Astrocyte (in vitro differentiated cells and primary cell): ENCODE results near the gene ZC3H12A. TPM values are rescaled to one million over a fixed set of nuclear protein-coding genes. Genes with fewer than 3 reads are reported as not detected.

ENCODE experiments used
- DNase-seq: peaks from one replicate; pipeline ENCODE4 v3.0.0-alpha.2; 2010; ENCODE audit warnings: low read depth
- FAIRE-seq: peaks from 2 replicates; lab custom pipeline; 2011; peaks lifted over from hg19 to GRCh38; lab: Jason Lieb, UNC
- H2AFZ ChIP-seq: 2 replicates; pipeline ENCODE4 v1.6.0; 2012; ENCODE audit warnings: low read depth, low read length, inconsistent platforms
- H3K27ac ChIP-seq: 2 replicates; pipeline ENCODE4 v1.5.1; 2011; ENCODE audit warnings: low read depth, low read length, inconsistent platforms
- H3K27me3 ChIP-seq: 2 replicates; pipeline ENCODE4 v1.6.0; 2011; ENCODE audit warnings: low read length, inconsistent platforms; ENCODE audit not compliant: insufficient read depth
- H3K36me3 ChIP-seq: 2 replicates; pipeline ENCODE4 v1.5.1; 2011; ENCODE audit warnings: low read length, inconsistent platforms; ENCODE audit not compliant: insufficient read depth
- H3K4me1 ChIP-seq: 2 replicates; pipeline ENCODE4 v1.5.1; 2011; ENCODE audit warnings: low read length, inconsistent platforms; ENCODE audit not compliant: insufficient read depth
- H3K4me2 ChIP-seq: 2 replicates; pipeline ENCODE4 v1.6.0; 2012; ENCODE audit warnings: low read length, inconsistent platforms
- H3K4me3 ChIP-seq: 2 replicates; pipeline ENCODE4 v1.5.1; 2011; ENCODE audit warnings: low read depth, mild to moderate bottlenecking, low read length, inconsistent platforms; ENCODE audit not compliant: insufficient read depth
- H3K79me2 ChIP-seq: 2 replicates; pipeline ENCODE4 v1.6.0; 2012; ENCODE audit warnings: mild to moderate bottlenecking, low read length, inconsistent platforms; ENCODE audit not compliant: insufficient read depth
- H3K9ac ChIP-seq: 2 replicates; pipeline ENCODE4 v1.6.0; 2012; ENCODE audit warnings: mild to moderate bottlenecking, low read length, inconsistent platforms
- H3K9me3 ChIP-seq: 2 replicates; pipeline ENCODE4 v1.5.1; 2012; ENCODE audit warnings: low read depth, mild to moderate bottlenecking, low read length, inconsistent platforms; ENCODE audit not compliant: insufficient read depth
- H4K20me1 ChIP-seq: 2 replicates; pipeline ENCODE4 v1.6.0; 2012; ENCODE audit warnings: low read length, inconsistent platforms; ENCODE audit not compliant: insufficient read depth
- H3K27ac Mint-ChIP-seq: one replicate; pipeline ENCODE4 v1.8.0; 2021; ENCODE audit warnings: mild to moderate bottlenecking, mixed read lengths; ENCODE audit not compliant: unreplicated experiment
- H3K27me3 Mint-ChIP-seq: one replicate; pipeline ENCODE4 v1.8.0; 2021; ENCODE audit warnings: low read depth, mixed read lengths; ENCODE audit not compliant: unreplicated experiment
- H3K36me3 Mint-ChIP-seq: one replicate; pipeline ENCODE4 v1.8.0; 2021; ENCODE audit warnings: low read depth, mixed read lengths; ENCODE audit not compliant: unreplicated experiment
- H3K4me1 Mint-ChIP-seq: one replicate; pipeline ENCODE4 v1.8.0; 2021; ENCODE audit warnings: low read depth, mixed read lengths; ENCODE audit not compliant: unreplicated experiment
- H3K4me3 Mint-ChIP-seq: one replicate; pipeline ENCODE4 v1.8.0; 2021; ENCODE audit warnings: mild to moderate bottlenecking, moderate library complexity, mixed read lengths; ENCODE audit not compliant: unreplicated experiment
- H3K9me3 Mint-ChIP-seq: one replicate; pipeline ENCODE4 v1.8.0; 2021; ENCODE audit warnings: mild to moderate bottlenecking, mixed read lengths; ENCODE audit not compliant: unreplicated experiment
- EZH2 ChIP-seq: IDR thresholded peaks from 2 replicates; pipeline ENCODE4 v1.6.1; 2012; ENCODE audit warnings: mild to moderate bottlenecking, low read length, inconsistent platforms; ENCODE audit not compliant: insufficient read depth
- total RNA-seq: library from RNA; stranded (reverse); gene quantifications from 2 replicates; pipeline ENCODE4 v1.2.1, GENCODE V29; 2021
- TF ChIP-seq, protein P1 (sequence below): IDR thresholded peaks from 2 replicates; pipeline ENCODE4 v1.5.1; 2011; ENCODE audit warnings: low read depth, mild to moderate bottlenecking, inconsistent platforms, low read length, moderate library complexity; ENCODE audit not compliant: insufficient read depth

Gene ZC3H12A
- total RNA-seq, 1 donor from 2014 or later, result 12.1 TPM

DNA sequence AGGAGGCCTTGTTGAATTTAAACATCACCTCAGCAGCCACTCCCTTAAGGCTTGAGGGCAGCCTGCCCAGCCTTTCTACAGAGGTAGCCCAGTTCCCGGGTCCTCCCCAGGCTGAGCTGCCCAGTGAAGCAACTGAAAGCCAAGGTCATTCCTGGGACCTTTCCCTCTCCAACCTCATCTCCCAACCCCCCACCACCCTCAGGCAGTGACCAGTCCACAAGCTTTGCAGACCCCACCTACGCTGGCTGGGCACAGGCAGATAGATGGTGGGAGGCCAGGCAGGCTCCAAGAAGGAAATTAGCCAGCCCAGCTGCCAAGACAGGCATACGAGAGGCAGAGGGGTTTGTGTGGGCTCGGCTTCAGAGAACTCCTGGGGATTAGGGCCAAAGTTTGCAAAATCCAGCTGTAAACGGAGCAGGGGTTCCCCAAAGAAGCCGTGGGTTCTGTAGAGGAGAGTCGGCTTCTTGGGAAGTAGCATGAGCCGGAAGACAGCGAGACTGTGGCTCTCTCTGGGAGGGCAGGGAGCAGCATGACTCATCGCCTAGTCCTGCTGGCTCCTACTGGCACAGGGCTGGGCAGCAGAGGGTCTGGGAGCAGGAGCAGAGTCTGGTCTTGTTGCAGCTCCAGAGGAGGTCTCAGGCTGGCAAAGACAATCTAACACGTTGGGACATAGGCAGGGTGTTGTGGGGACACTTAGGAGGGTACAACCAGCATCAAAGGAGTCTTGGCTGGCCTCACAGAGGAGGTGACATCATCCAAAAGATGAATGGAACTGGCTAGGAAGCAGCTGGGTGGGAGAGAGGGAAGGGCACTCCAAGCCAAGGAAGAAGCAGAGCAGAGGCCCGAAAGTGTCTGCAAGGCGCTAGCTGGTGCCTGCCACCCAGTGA is 2.8 kb upstream of the ZC3H12A start:
- peaks cover 54% of the 10 kb centered on the region for H3K4me1 ChIP-seq
- peak overlapping the region; percentile 92 for H3K27ac ChIP-seq
- TF ChIP-seq EZH2, result no peak
- peak; percentile 92 for DNase-seq
- FAIRE-seq, result peak; percentile 29
- H3K4me1 Mint-ChIP-seq, result peaks cover 48% of the 10 kb centered on the region
- H3K9me3 Mint-ChIP-seq, result peaks cover 6% of the 10 kb centered on the region
- peak overlapping the region; percentile 100 for H3K4me2 ChIP-seq
- H3K36me3 Mint-ChIP-seq, result peaks cover 6% of the 10 kb centered on the region
- H3K9ac ChIP-seq, result peak overlapping the region; percentile 89
- H3K79me2 ChIP-seq, result peaks cover 48% of the 10 kb centered on the region
- H3K4me3 ChIP-seq, result peak overlapping the region; percentile 34
- peak overlapping the region; percentile 99 for H3K27ac Mint-ChIP-seq
- H4K20me1 ChIP-seq, result peaks cover 19% of the 10 kb centered on the region
- H3K9me3 ChIP-seq, result no peaks in the 10 kb centered on the region
- no peaks in the 10 kb centered on the region for H3K36me3 ChIP-seq
- no peaks in the 10 kb centered on the region for H3K27me3 ChIP-seq
- H2AFZ ChIP-seq, result peak overlapping the region; percentile 83
- H3K27me3 Mint-ChIP-seq, result no peaks in the 10 kb centered on the region
- H3K4me3 Mint-ChIP-seq, result peak overlapping the region; percentile 72

DNA sequence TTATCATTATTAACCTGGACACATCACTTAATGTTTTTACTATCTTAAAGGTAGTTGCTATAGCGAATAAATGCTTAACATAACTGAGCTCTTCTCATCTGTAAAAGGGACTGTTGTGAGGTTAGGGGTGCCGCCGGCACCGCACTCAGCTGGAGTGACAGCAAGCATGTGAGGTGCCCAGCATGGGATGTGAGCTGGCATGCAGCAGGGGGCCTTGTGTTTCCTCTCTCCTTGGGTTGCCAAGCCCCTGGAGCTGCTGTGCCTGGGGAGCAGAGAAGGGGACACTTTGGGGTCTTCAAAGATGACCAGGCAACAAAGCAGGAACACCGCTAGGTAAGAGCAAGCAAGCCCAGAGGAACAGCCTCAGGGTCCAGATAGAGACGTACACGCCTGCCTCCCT is 2.1 kb upstream of the ZC3H12A start:
- FAIRE-seq, result no peak
- H3K36me3 ChIP-seq, result no peaks in the 10 kb centered on the region
- Mint-ChIP-seq H3K27ac (peak overlapping the region; percentile 99), H3K36me3 (peaks cover 2% of the 10 kb centered on the region), H3K27me3 (no peaks in the 10 kb centered on the region), H3K4me3 (peak overlapping the region; percentile 85), H3K9me3 (peaks cover 3% of the 10 kb centered on the region), H3K4me1 (peaks cover 48% of the 10 kb centered on the region)
- no peaks in the 10 kb centered on the region for H3K9me3 ChIP-seq
- peaks cover 50% of the 10 kb centered on the region for H3K79me2 ChIP-seq
- peaks cover 26% of the 10 kb centered on the region for H4K20me1 ChIP-seq
- H3K27me3 ChIP-seq, result no peaks in the 10 kb centered on the region
- H3K9ac ChIP-seq, result peak overlapping the region; percentile 89
- peak overlapping the region; percentile 92 for H3K27ac ChIP-seq
- H3K4me2 ChIP-seq, result peak overlapping the region; percentile 100
- TF ChIP-seq EZH2, result no peak
- TF ChIP-seq, protein P1, sequence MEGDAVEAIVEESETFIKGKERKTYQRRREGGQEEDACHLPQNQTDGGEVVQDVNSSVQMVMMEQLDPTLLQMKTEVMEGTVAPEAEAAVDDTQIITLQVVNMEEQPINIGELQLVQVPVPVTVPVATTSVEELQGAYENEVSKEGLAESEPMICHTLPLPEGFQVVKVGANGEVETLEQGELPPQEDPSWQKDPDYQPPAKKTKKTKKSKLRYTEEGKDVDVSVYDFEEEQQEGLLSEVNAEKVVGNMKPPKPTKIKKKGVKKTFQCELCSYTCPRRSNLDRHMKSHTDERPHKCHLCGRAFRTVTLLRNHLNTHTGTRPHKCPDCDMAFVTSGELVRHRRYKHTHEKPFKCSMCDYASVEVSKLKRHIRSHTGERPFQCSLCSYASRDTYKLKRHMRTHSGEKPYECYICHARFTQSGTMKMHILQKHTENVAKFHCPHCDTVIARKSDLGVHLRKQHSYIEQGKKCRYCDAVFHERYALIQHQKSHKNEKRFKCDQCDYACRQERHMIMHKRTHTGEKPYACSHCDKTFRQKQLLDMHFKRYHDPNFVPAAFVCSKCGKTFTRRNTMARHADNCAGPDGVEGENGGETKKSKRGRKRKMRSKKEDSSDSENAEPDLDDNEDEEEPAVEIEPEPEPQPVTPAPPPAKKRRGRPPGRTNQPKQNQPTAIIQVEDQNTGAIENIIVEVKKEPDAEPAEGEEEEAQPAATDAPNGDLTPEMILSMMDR, result no peak
- peak overlapping the region; percentile 34 for H3K4me3 ChIP-seq
- no peak overlapping the region for H2AFZ ChIP-seq
- H3K4me1 ChIP-seq, result peaks cover 61% of the 10 kb centered on the region
- no peak for DNase-seq

DNA sequence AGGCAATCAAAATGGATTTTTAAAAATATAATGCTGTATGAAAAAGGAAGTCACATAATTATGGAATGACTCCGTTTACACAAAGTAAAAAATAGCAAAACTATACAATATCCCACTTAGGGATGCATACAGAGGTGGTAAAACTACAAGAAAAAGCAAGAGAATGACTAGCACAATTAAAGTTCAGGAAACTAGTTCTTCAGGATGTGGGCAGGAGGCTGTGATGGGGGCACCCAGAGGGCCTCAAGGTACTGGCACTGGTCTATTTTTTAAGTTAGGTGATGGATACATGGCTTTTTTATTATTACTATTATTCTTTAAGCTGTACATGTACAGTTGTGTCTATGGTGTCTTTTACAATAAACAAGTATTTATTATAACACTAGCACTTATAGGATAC is 1.4 kb upstream of the ZC3H12A start:
- Mint-ChIP-seq H3K4me3 (peak overlapping the region; percentile 85), H3K27ac (peak overlapping the region; percentile 99), H3K27me3 (no peaks in the 10 kb centered on the region), H3K9me3 (peaks cover 3% of the 10 kb centered on the region), H3K4me1 (peaks cover 52% of the 10 kb centered on the region), H3K36me3 (peaks cover 5% of the 10 kb centered on the region)
- Histone ChIP-seq H3K27me3 (no peaks in the 10 kb centered on the region), H3K9ac (peak overlapping the region; percentile 89), H2AFZ (no peak overlapping the region), H3K4me1 (peaks cover 68% of the 10 kb centered on the region), H3K4me3 (peak overlapping the region; percentile 92), H3K4me2 (peak overlapping the region; percentile 100), H3K27ac (peak overlapping the region; percentile 92), H3K9me3 (no peaks in the 10 kb centered on the region), H3K36me3 (no peaks in the 10 kb centered on the region), H3K79me2 (peaks cover 53% of the 10 kb centered on the region), H4K20me1 (peaks cover 31% of the 10 kb centered on the region)
- DNase-seq, result no peak
- no peak for FAIRE-seq
- TF ChIP-seq, protein P1, result no peak
- no peak for TF ChIP-seq EZH2
